Endodermal cell (in vitro differentiated cells): ENCODE data around the gene NR1I3. TPM values are rescaled to one million over a fixed set of nuclear protein-coding genes. Genes with fewer than 3 reads are reported as not detected.

ENCODE experiments used
- DNase-seq: peaks from one replicate; pipeline ENCODE4 v3.0.0-alpha.2; 2017
- H3K27ac ChIP-seq: 2 replicates; pipeline ENCODE4 v1.5.1; 2013; ENCODE audit warnings: mild to moderate bottlenecking, low read depth, low read length, moderate library complexity
- H3K27me3 ChIP-seq: 2 replicates; pipeline ENCODE4 v1.6.1; 2013; ENCODE audit warnings: mild to moderate bottlenecking, low read length, moderate library complexity; ENCODE audit not compliant: insufficient read depth, control insufficient read depth, poor library complexity, severe bottlenecking
- H3K36me3 ChIP-seq: 2 replicates; pipeline ENCODE4 v1.7.0; 2013; ENCODE audit warnings: mild to moderate bottlenecking, low read length, moderate library complexity; ENCODE audit not compliant: control insufficient read depth, insufficient read depth
- H3K4me1 ChIP-seq: one replicate; pipeline ENCODE4 v1.7.0; 2013; ENCODE audit warnings: low read length; ENCODE audit not compliant: control insufficient read depth, insufficient read depth
- H3K4me3 ChIP-seq: 2 replicates; pipeline ENCODE4 v1.5.1; 2013; ENCODE audit warnings: mild to moderate bottlenecking, low read length, moderate library complexity
- H3K9ac ChIP-seq: 2 replicates; pipeline ENCODE4 v1.6.1; 2013; ENCODE audit warnings: mild to moderate bottlenecking, low read length, moderate library complexity; ENCODE audit not compliant: poor library complexity, severe bottlenecking; ENCODE audit errors: extremely low read depth
- H3K9me3 ChIP-seq: 2 replicates; pipeline ENCODE4 v1.6.1; 2013; ENCODE audit warnings: mild to moderate bottlenecking, low read length, moderate library complexity; ENCODE audit not compliant: control insufficient read depth
- H3K27ac Mint-ChIP-seq: 2 replicates; pipeline ENCODE4 v1.8.0; 2020; ENCODE audit warnings: mixed read lengths
- H3K27me3 Mint-ChIP-seq: 2 replicates; pipeline ENCODE4 v1.8.0; 2021; ENCODE audit warnings: mild to moderate bottlenecking, mixed read lengths; ENCODE audit not compliant: insufficient read depth
- H3K36me3 Mint-ChIP-seq: 2 replicates; pipeline ENCODE4 v1.8.0; 2020; ENCODE audit warnings: low read depth, mixed read lengths
- H3K4me1 Mint-ChIP-seq: 2 replicates; pipeline ENCODE4 v1.8.0; 2020; ENCODE audit warnings: mixed read lengths
- H3K4me3 Mint-ChIP-seq: 2 replicates; pipeline ENCODE4 v1.8.0; 2020; ENCODE audit warnings: mild to moderate bottlenecking, moderate library complexity, mixed read lengths
- H3K9me3 Mint-ChIP-seq: 2 replicates; pipeline ENCODE4 v1.8.0; 2020; ENCODE audit warnings: mild to moderate bottlenecking, mixed read lengths
- WGBS, 2 experiments: methylation state at CpG; one replicate each; pipeline versions ENCODE4 v1.1.5 to v1.1.7; 2013; ENCODE audit warnings: missing lambda C conversion rate in 2 of 2, mixed read lengths in 1 of 2; ENCODE audit not compliant: insufficient coverage in 1 of 2, insufficient read length in 1 of 2; 5-methylcytosine and 5-hydroxymethylcytosine counted together
- total RNA-seq, 2 donors: library from RNA; stranded (reverse); fragmentation: NEBNext Ultra II Directional in 1 of 2; extraction: Animal tissue kit (Norgen Biotek cat#: 25700) in 1 of 2; gene quantifications; 2 replicates in 1 of 2; 3 replicates in 1 of 2; pipeline ENCODE4 v1.2.1, GENCODE V29; 2021
- TF ChIP-seq, protein P1 (sequence below): fragments of 200-600 bp; sonication (generic); conservative IDR thresholded peaks from 2 replicates; pipeline ENCODE4 v1.5.0; 2021; ENCODE audit warnings: antibody characterized with exemption, mild to moderate bottlenecking

Gene NR1I3
- total RNA-seq, 2 donors from 2014 or later: not detected

DNA sequence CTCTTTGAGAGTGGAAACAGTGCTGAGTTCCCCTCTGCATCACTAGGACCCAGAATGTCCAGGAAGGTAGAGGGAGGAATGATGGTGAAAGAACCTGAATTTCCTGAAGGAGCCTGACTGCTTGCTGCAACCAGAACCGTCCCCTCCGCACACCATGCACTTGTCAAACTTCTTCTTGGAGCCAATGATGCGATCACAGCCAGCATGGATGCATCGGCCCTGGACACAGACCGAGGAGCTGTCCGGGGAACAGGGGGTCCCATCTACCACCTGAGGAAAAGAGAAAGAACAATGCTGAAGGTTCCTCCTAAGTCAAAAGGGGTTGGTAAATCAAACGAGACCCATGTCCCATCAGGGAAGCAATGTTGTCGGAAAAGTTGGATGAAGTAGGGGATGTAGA lies 46.0 kb downstream of the NR1I3 start:
- H3K4me3 ChIP-seq: no peak overlapping the region
- no peaks in the 10 kb centered on the region for H3K36me3 Mint-ChIP-seq
- H3K4me1 Mint-ChIP-seq: peaks cover 8% of the 10 kb centered on the region
- WGBS, 2 experiments: 83 to 98% methylated on average over 6 to 8 of the region's 8 CpGs
- H3K27me3 Mint-ChIP-seq: no peaks in the 10 kb centered on the region
- H3K27ac Mint-ChIP-seq: peak overlapping the region; percentile 18
- H3K9me3 ChIP-seq: no peaks in the 10 kb centered on the region
- no peaks in the 10 kb centered on the region for H3K4me1 ChIP-seq
- H3K4me3 Mint-ChIP-seq: no peak overlapping the region
- no peaks in the 10 kb centered on the region for H3K36me3 ChIP-seq
- no peak overlapping the region for H3K9ac ChIP-seq
- DNase-seq: no peak
- no peaks in the 10 kb centered on the region for H3K27me3 ChIP-seq
- TF ChIP-seq, protein P1, sequence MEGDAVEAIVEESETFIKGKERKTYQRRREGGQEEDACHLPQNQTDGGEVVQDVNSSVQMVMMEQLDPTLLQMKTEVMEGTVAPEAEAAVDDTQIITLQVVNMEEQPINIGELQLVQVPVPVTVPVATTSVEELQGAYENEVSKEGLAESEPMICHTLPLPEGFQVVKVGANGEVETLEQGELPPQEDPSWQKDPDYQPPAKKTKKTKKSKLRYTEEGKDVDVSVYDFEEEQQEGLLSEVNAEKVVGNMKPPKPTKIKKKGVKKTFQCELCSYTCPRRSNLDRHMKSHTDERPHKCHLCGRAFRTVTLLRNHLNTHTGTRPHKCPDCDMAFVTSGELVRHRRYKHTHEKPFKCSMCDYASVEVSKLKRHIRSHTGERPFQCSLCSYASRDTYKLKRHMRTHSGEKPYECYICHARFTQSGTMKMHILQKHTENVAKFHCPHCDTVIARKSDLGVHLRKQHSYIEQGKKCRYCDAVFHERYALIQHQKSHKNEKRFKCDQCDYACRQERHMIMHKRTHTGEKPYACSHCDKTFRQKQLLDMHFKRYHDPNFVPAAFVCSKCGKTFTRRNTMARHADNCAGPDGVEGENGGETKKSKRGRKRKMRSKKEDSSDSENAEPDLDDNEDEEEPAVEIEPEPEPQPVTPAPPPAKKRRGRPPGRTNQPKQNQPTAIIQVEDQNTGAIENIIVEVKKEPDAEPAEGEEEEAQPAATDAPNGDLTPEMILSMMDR: no peak
- no peak overlapping the region for H3K27ac ChIP-seq
- no peaks in the 10 kb centered on the region for H3K9me3 Mint-ChIP-seq

DNA sequence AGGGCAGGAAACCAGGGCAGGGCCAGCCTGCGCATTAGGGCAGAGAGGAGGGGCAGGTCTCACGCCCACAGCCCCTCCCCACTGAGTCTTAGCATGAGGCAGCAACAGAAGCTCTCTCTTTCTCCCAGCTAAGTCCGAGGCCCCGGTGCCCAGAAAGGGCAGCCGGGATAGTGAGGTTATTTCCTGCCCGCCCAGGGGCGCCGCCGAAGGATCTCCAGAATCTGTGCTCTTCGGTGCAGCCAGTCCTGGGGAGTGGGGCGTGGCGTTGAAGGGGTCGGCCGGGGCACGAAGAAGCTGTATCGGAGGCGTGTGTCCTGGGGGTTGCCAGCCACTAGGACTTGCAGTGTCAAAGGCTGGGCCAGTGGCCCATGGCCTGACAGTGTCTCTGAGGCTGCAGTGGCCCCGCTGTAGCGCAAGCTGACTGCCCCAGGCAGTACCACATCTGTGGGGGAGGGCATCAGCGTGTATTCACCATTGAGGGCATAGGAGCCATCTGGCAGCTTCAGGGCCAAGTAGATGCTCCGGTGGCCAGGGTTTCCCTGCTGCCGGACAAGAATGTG lies 47.0 kb downstream of the NR1I3 start:
- H3K9me3 ChIP-seq: no peaks in the 10 kb centered on the region
- TF ChIP-seq, protein P1: no peak
- Mint-ChIP-seq H3K4me3 (no peak overlapping the region), H3K27ac (peak overlapping the region; percentile 59), H3K9me3 (no peaks in the 10 kb centered on the region), H3K4me1 (peaks cover 4% of the 10 kb centered on the region), H3K27me3 (no peaks in the 10 kb centered on the region), H3K36me3 (no peaks in the 10 kb centered on the region)
- H3K36me3 ChIP-seq: no peaks in the 10 kb centered on the region
- no peak overlapping the region for H3K4me3 ChIP-seq
- H3K4me1 ChIP-seq: no peaks in the 10 kb centered on the region
- no peak overlapping the region for H3K9ac ChIP-seq
- DNase-seq: peak; percentile 77
- H3K27ac ChIP-seq: no peak overlapping the region
- no peaks in the 10 kb centered on the region for H3K27me3 ChIP-seq
- WGBS, 2 experiments: 86 to 94% methylated on average over 17 to 22 of the region's 22 CpGs

DNA sequence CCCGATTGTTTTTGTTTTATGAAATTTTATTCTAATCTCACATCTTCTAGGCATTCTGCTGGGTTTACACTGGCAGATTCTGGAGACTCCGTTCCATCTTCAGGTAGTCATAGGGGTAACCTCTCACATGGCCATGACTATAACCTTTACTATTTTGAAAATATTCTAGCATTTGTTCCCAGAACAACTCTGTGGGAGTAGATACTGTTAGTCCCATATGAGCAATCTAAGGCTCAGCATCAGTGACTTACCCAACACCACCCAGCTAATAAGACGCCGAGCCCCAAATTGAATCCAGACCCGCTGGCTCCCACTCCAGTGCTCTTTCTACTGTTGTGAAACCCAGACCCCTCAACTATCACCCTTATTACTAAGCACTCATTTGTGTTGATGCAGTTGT lies 49.0 kb downstream of the NR1I3 start:
- H3K36me3 Mint-ChIP-seq: no peaks in the 10 kb centered on the region
- H3K4me3 Mint-ChIP-seq: no peak overlapping the region
- no peaks in the 10 kb centered on the region for H3K27me3 Mint-ChIP-seq
- H3K9me3 ChIP-seq: no peaks in the 10 kb centered on the region
- no peaks in the 10 kb centered on the region for H3K9me3 Mint-ChIP-seq
- peaks cover 4% of the 10 kb centered on the region for H3K4me1 Mint-ChIP-seq
- no peak overlapping the region for H3K27ac ChIP-seq
- H3K36me3 ChIP-seq: no peaks in the 10 kb centered on the region
- no peak overlapping the region for H3K4me3 ChIP-seq
- no peaks in the 10 kb centered on the region for H3K27me3 ChIP-seq
- H3K4me1 ChIP-seq: no peaks in the 10 kb centered on the region
- TF ChIP-seq, protein P1: no peak
- H3K9ac ChIP-seq: no peak overlapping the region
- H3K27ac Mint-ChIP-seq: no peak overlapping the region
- WGBS, 2 experiments: 89 to 97% methylated on average over 1 to 5 of the region's 5 CpGs
- DNase-seq: no peak
